ENCODE measurements around the gene PAIP1. TPM values are rescaled to one million over a fixed set of nuclear protein-coding genes. Genes with fewer than 3 reads are reported as not detected.

Gene PAIP1
- total RNA-seq, 1 experiment from 2014 or later: 118 TPM

- no peak for TF ChIP-seq CTCF (conservative IDR thresholded peaks at IDR 0.05; ENCODE audit: low read depth, low read length)
- no peak for TF ChIP-seq EZH2 (IDR thresholded peaks at IDR 0.05; ENCODE audit: borderline replicate concordance, low read depth, low read length, poor library complexity, severe bottlenecking)
- BruUV-seq (replicated peaks): TSS peak; percentile 33
- Histone ChIP-seq H3K36me3 (ENCODE audit: insufficient read depth, low read length, poor library complexity, severe bottlenecking) (peaks cover under 1% of the 10 kb centered on the region), H3K27me3 (replicated peaks; ENCODE audit: insufficient read depth, low read depth, low read length, poor library complexity) (no peaks in the 10 kb centered on the region), H3K9me3 (ENCODE audit: low read depth, low read length, poor library complexity, severe bottlenecking) (no peaks in the 10 kb centered on the region), H3K4me1 (ENCODE audit: insufficient read depth, low read length, poor library complexity, severe bottlenecking) (peaks cover 11% of the 10 kb centered on the region), H3K4me3 (ENCODE audit: low read depth, low read length, poor library complexity, severe bottlenecking) (peak overlapping the region; percentile 57), H3K27ac (ENCODE audit: low read depth, low read length, poor library complexity, severe bottlenecking) (peak overlapping the region; percentile 74)
- POLR2A ChIA-PET (ENCODE audit: low non-redundant PET): interaction anchor here (0.6 kb wide), 1 partner anchor 24 kb away, joined by 3 read pairs; no protein-coding TSS in a partner anchor
- DNase-seq (ENCODE audit: low spot score): peak; percentile 47
- CTCF ChIA-PET: interaction anchor here (0.9 kb wide), 1 partner anchor 28 kb away, joined by 3 read pairs; no protein-coding TSS in a partner anchor
- intact Hi-C loops (cut with micrococcal nuclease; ENCODE audit: unreplicated experiment): loop anchor here (5.0 kb wide), 1 partner anchor 46 kb away; the partner anchor contains the start of gene PAIP1
Measured at GRCh38 chr5:43603344-43604217, 46.7 kb upstream of the PAIP1 start.

GRCh38 chr5:43602461-43603343, 45.8 kb upstream of the PAIP1 start, which contains the start of gene NNT:
NNT (plus strand) TSS chr5:43603180; CDS start chr5:43609196, 6,016 bp downstream.
- H3K9me3 ChIP-seq (ENCODE audit: low read depth, low read length, poor library complexity, severe bottlenecking): no peaks in the 10 kb centered on the region
- ChIA-PET CTCF (interaction anchor here (0.9 kb wide), 1 partner anchor 29 kb away, joined by 3 read pairs; no protein-coding TSS in a partner anchor), POLR2A (ENCODE audit: low non-redundant PET) (no interaction called here)
- no peaks in the 10 kb centered on the region for H3K27me3 ChIP-seq (replicated peaks; ENCODE audit: insufficient read depth, low read depth, low read length, poor library complexity)
- TF ChIP-seq EZH2 (IDR thresholded peaks at IDR 0.05; ENCODE audit: borderline replicate concordance, low read depth, low read length, poor library complexity, severe bottlenecking) (no peak), CTCF (conservative IDR thresholded peaks at IDR 0.05; ENCODE audit: low read depth, low read length) (no peak)
- H3K4me1 ChIP-seq (ENCODE audit: insufficient read depth, low read length, poor library complexity, severe bottlenecking): peaks cover 11% of the 10 kb centered on the region
- no peaks in the 10 kb centered on the region for H3K36me3 ChIP-seq (ENCODE audit: insufficient read depth, low read length, poor library complexity, severe bottlenecking)
- peak; percentile 76 for DNase-seq (ENCODE audit: low spot score)
- intact Hi-C loops (cut with micrococcal nuclease; ENCODE audit: unreplicated experiment): loop anchor here (5.0 kb wide), 1 partner anchor 45 kb away; the partner anchor contains the start of gene PAIP1
- TSS peak; percentile 61 for BruUV-seq (replicated peaks)
- peak within 1 kb of the TSS; percentile 57 for H3K4me3 ChIP-seq (ENCODE audit: low read depth, low read length, poor library complexity, severe bottlenecking)
- H3K27ac ChIP-seq (ENCODE audit: low read depth, low read length, poor library complexity, severe bottlenecking): peak within 1 kb of the TSS; percentile 74
